HG03025 (cell line): ENCODE results near the gene SRPK2.
A peak's percentile ranks its signal among the peaks of the same experiment; 100 is the strongest.
"Not testable (repeated sequence)": the region's sequence is repeated elsewhere in the genome, so short reads cannot be mapped to it uniquely, and the experiment has no call there.

Experiments
- ATAC-seq: cut with Tn5 transposase; IDR thresholded peaks from one replicate; pipeline ENCODE4 v1.9.1; 2021; ENCODE audit warnings: mild to moderate bottlenecking, moderate library complexity; ENCODE audit not compliant: unreplicated experiment, low FRiP score

SRPK2 gene

GRCh38 chr7:105377903-105378302 is 10.8 kb downstream of the SRPK2 start:
- ATAC-seq = no peak

GRCh38 chr7:105376908-105377533 is 11.7 kb downstream of the SRPK2 start:
- ATAC-seq = no peak

GRCh38 chr7:105369944-105370343 is 18.8 kb downstream of the SRPK2 start:
- no peak for ATAC-seq

GRCh38 chr7:105367458-105367857 is 21.3 kb downstream of the SRPK2 start:
- ATAC-seq = no peak

- ATAC-seq = no peak
These were observed 22.9 kb downstream of the SRPK2 start for GRCh38 chr7:105365541-105366534.

GRCh38 chr7:105364684-105365083 is 24.0 kb downstream of the SRPK2 start:
- ATAC-seq = no peak

GRCh38 chr7:105363657-105364056 is 25.1 kb downstream of the SRPK2 start:
- ATAC-seq = not testable (repeated sequence)

- ATAC-seq = not testable (repeated sequence)
These were observed 26.0 kb downstream of the SRPK2 start for GRCh38 chr7:105362685-105363084.

- not testable (repeated sequence) for ATAC-seq
These were observed 26.7 kb downstream of the SRPK2 start for GRCh38 chr7:105361995-105362394.

- ATAC-seq = not testable (repeated sequence)
These were observed 28.6 kb downstream of the SRPK2 start for GRCh38 chr7:105360149-105360548.

GRCh38 chr7:105355701-105356100 is 33.0 kb downstream of the SRPK2 start:
- ATAC-seq = no peak

GRCh38 chr7:105354383-105354782 is 34.3 kb downstream of the SRPK2 start:
- no peak for ATAC-seq

GRCh38 chr7:105353752-105354328 is 34.9 kb downstream of the SRPK2 start:
- ATAC-seq = no peak

GRCh38 chr7:105352901-105353668 is 35.6 kb downstream of the SRPK2 start:
- ATAC-seq = no peak

- ATAC-seq = peak; percentile 90
These were observed 36.6 kb downstream of the SRPK2 start for GRCh38 chr7:105352018-105352612.

- ATAC-seq = no peak
These were observed 37.8 kb downstream of the SRPK2 start for GRCh38 chr7:105350906-105351305.

- ATAC-seq = not testable (repeated sequence)
These were observed 40.5 kb downstream of the SRPK2 start for GRCh38 chr7:105348177-105348576.

- no peak for ATAC-seq
These were observed 42.0 kb downstream of the SRPK2 start for GRCh38 chr7:105346593-105347322.

GRCh38 chr7:105346138-105346537 is 42.6 kb downstream of the SRPK2 start:
- ATAC-seq = no peak
